ENCODE data around the gene TNFSF8.

- TF ChIP-seq POLR2A (IDR thresholded peaks at IDR 0.05), result no peak
- TF ChIP-seq CTCF (IDR thresholded peaks at IDR 0.05), result no peak
Observed at GRCh38 chr9:114938687-114939575, 8.5 kb upstream of the TNFSF8 start.

All from gastroesophageal sphincter (tissue), 3 donors.